HFFc6 (cell line): ENCODE measurements around the gene TARP.

ENCODE experiments used
- DNase-seq: peaks from one replicate; pipeline ENCODE4 v3.0.0-alpha.2; 2018
- H3K27ac Mint-ChIP-seq: 2 replicates; pipeline ENCODE4 v1.8.0; 2020; ENCODE audit warnings: mild to moderate bottlenecking, mixed read lengths
- H3K27me3 Mint-ChIP-seq: 2 replicates; pipeline ENCODE4 v1.8.0; 2021; ENCODE audit warnings: mild to moderate bottlenecking, moderate library complexity, mixed read lengths; ENCODE audit not compliant: insufficient read depth
- H3K36me3 Mint-ChIP-seq: 2 replicates; pipeline ENCODE4 v1.8.0; 2021; ENCODE audit warnings: low read depth, mixed read lengths
- H3K4me1 Mint-ChIP-seq: 2 replicates; pipeline ENCODE4 v1.8.0; 2020; ENCODE audit warnings: low read depth, mixed read lengths
- H3K4me3 Mint-ChIP-seq: 2 replicates; pipeline ENCODE4 v1.8.0; 2020; ENCODE audit warnings: mild to moderate bottlenecking, moderate library complexity, mixed read lengths
- H3K9me3 Mint-ChIP-seq: 2 replicates; pipeline ENCODE4 v1.8.0; 2020; ENCODE audit warnings: mild to moderate bottlenecking, mixed read lengths
- CTCF ChIP-seq: fragments of 200-600 bp; sonication (generic); IDR thresholded peaks from 2 replicates; pipeline ENCODE4 v1.5.0; 2021; ENCODE audit warnings: antibody characterized with exemption, mild to moderate bottlenecking

The TARP gene

GRCh38 chr7:38300175-38300574, 26.7 kb upstream of the TARP start:
- H3K36me3 Mint-ChIP-seq = no peaks in the 10 kb centered on the region
- no peaks in the 10 kb centered on the region for H3K9me3 Mint-ChIP-seq
- no peak for DNase-seq
- no peak for TF ChIP-seq CTCF
- H3K27ac Mint-ChIP-seq = no peak overlapping the region
- H3K27me3 Mint-ChIP-seq = peaks cover 27% of the 10 kb centered on the region
- H3K4me1 Mint-ChIP-seq = no peaks in the 10 kb centered on the region
- no peak overlapping the region for H3K4me3 Mint-ChIP-seq

- H3K36me3 Mint-ChIP-seq = no peaks in the 10 kb centered on the region
- H3K27me3 Mint-ChIP-seq = peaks cover 26% of the 10 kb centered on the region
- no peaks in the 10 kb centered on the region for H3K4me1 Mint-ChIP-seq
- no peak for TF ChIP-seq CTCF
- H3K4me3 Mint-ChIP-seq = no peak overlapping the region
- H3K9me3 Mint-ChIP-seq = no peaks in the 10 kb centered on the region
- no peak for DNase-seq
- no peak overlapping the region for H3K27ac Mint-ChIP-seq
Measured at GRCh38 chr7:38299275-38299931, 26.0 kb upstream of the TARP start.

- Mint-ChIP-seq H3K27me3 (peaks cover 16% of the 10 kb centered on the region), H3K4me1 (no peaks in the 10 kb centered on the region), H3K4me3 (no peak overlapping the region), H3K27ac (no peak overlapping the region), H3K36me3 (no peaks in the 10 kb centered on the region), H3K9me3 (no peaks in the 10 kb centered on the region)
- DNase-seq = no peak
- TF ChIP-seq CTCF = no peak
Measured at GRCh38 chr7:38296059-38296857, 22.8 kb upstream of the TARP start.

- H3K4me3 Mint-ChIP-seq = no peak overlapping the region
- TF ChIP-seq CTCF = no peak
- no peak for DNase-seq
- peaks cover 12% of the 10 kb centered on the region for H3K27me3 Mint-ChIP-seq
- H3K36me3 Mint-ChIP-seq = no peaks in the 10 kb centered on the region
- no peak overlapping the region for H3K27ac Mint-ChIP-seq
- H3K9me3 Mint-ChIP-seq = no peaks in the 10 kb centered on the region
- no peaks in the 10 kb centered on the region for H3K4me1 Mint-ChIP-seq
Measured at GRCh38 chr7:38294926-38295325, 21.5 kb upstream of the TARP start.

- Mint-ChIP-seq H3K9me3 (no peaks in the 10 kb centered on the region), H3K27ac (no peak overlapping the region), H3K4me1 (no peaks in the 10 kb centered on the region), H3K4me3 (no peak overlapping the region), H3K27me3 (peaks cover 9% of the 10 kb centered on the region), H3K36me3 (no peaks in the 10 kb centered on the region)
- TF ChIP-seq CTCF = no peak
- no peak for DNase-seq
Measured at GRCh38 chr7:38292442-38292841, 19.0 kb upstream of the TARP start.
